Islet precursor cell (in vitro differentiated cells): ENCODE results near the gene EPB41L4B.
A peak's percentile ranks its signal among the peaks of the same experiment; 100 is the strongest.

ENCODE experiments used
- DNase-seq: peaks from one replicate; pipeline ENCODE4 v3.0.0-alpha.2; 2018

The EPB41L4B gene

DNA sequence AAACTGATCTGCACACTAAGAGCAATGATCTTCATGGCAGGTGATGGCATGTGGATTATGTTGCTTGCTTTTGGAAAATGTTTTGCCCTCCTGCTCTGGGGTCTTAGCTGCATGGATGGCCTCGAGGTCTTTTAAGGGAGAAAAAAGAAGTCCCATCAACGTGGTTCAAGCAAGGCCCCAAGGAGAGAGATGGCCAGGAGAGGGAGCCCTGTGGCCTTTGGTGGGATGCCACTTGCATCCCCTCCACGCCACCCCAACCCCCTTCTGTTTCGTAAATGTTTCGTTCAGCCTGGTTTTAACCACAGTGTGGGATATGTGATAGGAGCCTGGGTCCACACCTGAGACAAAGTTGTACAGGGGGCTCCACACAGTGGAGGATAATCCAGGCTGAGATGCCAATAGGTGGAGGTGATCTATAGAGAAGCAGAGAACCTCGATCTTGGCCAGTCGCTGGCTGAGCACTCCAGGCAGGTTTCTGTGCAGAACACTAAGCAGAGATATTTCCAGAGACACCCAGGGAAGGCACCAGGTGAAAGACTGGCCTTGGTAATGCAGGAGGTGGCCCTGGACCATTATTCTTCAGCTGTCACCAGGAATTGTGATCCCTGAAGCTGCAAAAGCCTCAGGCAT is 128.0 kb downstream of the EPB41L4B start:
- DNase-seq: no peak

DNA sequence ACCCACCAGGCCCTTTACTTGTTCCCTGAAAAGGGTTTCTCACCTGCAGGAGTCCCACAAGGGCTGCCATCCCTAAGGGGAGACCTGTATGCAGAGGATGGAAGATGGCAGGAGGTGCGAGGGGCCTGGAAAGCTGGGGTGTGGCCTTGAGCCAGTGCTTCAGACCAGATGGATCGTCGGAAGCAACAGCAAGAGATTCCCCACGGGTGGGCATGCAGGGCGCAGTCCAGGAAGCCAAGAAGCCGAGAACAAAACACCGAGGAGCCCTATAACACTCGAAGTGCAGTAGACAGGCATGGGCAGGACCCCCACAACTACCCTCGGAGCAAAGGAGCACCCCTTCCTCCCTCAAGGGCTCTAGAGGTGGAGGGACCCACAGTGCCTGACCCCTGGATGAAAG is 129.1 kb downstream of the EPB41L4B start:
- DNase-seq: no peak

- DNase-seq: no peak
Observed at GRCh38 chr9:109190151-109190550, 130.7 kb downstream of the EPB41L4B start.

GRCh38 chr9:109186857-109187520 is 133.9 kb downstream of the EPB41L4B start:
- DNase-seq: no peak

DNA sequence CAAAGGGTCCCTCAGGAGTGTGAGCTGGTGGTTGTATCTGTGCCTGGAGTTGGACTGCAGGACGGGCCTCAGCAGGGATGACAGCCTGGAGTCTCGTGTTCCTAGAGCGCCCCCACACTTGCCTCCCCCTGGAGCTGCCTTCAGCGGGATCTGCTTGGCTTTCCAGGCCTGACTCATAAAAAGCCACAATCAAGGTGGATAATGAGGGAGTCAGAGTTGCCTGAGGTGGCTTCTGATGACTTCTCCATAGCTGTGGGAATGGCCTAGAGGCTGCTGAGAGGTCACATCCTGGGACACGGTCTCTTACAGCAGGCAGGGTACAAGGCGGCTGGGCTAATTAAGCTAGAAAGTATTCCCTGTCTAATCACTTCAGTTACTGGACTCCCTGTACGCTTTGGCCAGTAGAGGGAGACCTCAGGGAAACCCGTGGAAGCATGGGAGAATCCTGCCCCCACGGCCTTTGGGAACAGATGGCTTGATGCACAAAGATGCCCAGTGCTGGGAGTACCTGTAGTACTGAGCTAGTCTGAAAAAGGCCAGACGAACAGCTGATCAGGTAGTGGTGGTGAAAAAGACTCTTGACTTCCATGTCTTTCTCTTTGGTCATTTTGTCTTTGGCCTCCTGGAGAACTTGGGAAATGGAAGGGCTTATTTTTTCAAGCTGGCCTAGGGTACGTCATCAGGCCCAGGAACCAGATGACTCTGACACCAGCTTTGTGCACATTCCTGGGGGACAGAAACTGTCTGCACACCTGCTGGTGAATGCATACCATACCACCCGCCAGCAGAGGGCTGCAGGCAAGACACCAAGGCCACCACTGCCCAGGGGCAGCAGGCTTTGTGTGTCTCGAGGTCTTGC is 137.7 kb downstream of the EPB41L4B start:
- DNase-seq: peak; percentile 79

DNA sequence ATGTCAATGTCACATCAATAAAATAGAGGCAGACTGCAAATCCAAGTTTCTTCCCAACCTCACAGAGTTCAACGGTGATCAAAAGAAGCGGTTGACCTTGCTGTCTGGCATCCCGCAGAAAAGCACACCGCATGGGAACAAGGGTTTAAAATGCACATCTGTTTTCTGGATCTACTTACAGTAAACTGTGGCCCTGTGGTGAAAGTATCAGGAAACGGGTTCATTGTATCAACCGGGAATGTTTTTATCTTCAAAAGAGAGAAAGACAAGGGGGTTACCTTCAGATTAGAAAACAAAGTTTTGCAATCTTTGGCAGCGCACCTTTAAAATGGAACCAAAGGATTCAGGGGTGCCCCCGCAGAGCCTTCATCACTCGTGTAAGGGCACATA is 138.3 kb downstream of the EPB41L4B start:
- DNase-seq: no peak

DNA sequence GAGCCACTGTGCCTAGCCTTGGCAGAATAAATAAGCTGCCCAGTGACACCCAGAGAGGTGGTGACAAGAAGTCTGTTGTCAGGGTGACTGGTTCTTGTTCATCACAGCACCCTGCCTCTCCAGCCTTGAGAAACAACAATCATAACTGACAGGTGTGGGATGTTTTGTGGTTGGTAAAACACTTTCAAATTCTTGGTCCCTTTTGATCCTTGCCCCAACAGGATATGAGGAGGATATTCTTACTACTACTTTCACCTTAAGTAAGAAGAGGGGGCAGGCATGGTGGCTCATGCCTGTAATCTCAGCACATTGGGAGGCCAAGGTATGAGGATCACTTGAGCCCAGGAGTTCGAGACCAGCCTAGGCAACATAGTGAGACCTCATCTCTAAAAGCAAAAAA is 139.6 kb downstream of the EPB41L4B start:
- DNase-seq: no peak

GRCh38 chr9:109179801-109180523 is 140.9 kb downstream of the EPB41L4B start:
- no peak for DNase-seq

GRCh38 chr9:109176963-109177362 is 143.9 kb downstream of the EPB41L4B start:
- no peak for DNase-seq

- peak; percentile 87 for DNase-seq
Observed at GRCh38 chr9:109176386-109176785, 144.5 kb downstream of the EPB41L4B start.

DNA sequence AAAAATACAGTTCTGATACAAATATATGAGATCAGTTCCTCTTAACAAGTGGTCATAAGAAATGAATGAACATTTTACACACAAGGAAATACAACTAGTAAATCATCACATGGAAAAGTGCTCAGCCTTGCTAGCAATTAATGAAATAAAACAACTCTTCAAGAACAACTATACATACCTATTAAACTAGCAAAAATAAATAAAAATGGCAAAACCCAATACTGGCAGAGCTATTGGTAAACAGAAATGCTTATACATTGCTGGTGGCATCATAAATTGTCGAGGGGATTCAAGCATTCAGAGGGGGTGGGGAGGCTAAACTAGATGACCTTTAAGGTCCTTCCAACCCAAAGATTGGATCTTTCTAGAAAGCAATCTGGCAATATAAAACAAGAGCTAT is 147.9 kb downstream of the EPB41L4B start:
- DNase-seq: no peak

DNA sequence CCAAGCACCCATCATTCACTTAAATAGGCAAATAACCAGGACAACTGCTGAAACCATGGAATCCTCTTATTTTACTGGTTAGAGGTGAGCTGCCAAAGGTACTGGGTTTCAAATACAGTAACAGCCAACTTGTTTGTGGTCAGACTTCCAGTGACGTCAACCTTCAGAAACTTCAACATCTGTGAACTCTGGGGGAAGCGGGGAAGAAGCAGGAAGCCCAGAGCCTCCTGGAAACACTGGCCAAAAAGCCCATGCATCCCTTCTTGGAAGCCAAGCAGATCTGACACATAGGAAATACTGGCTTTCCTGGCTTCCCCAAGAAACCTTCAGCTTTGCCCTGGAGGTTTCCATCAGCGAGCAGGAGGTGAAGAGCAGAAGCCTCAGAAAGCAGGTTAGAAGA is 148.9 kb downstream of the EPB41L4B start:
- DNase-seq: no peak

- no peak for DNase-seq
Observed at GRCh38 chr9:109168170-109168569, 152.7 kb downstream of the EPB41L4B start.

- DNase-seq: no peak
Observed at GRCh38 chr9:109167716-109168115, 153.1 kb downstream of the EPB41L4B start.

- peak; percentile 57 for DNase-seq
Observed at GRCh38 chr9:109166771-109167601, 153.9 kb downstream of the EPB41L4B start, which contains the start of gene FRRS1L. Gene FRRS1L, minus strand, starts transcription at chr9:109167249. Its CDS starts 111 bp downstream, at chr9:109167138.

- DNase-seq: no peak
Observed at GRCh38 chr9:109166171-109166770, 154.6 kb downstream of the EPB41L4B start.

DNA sequence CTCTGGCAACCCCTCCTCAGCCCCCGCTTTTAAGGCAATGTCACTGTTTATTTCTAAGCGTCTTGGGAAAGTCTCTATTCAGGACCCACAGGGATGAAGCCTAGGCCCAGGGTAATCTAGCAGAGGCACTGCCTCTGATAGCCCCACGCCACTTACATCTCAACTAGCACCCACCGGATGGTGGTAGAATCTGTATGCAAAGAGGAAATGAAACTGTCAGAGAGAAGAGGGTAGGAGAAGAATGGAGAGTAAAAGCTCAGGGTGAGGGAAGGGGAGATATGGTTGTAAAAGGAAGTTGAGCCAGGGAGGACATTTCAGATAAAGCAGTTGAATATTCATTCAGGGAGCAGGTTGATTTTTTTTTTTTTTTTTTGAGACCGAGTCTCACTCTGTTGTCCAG is 156.8 kb downstream of the EPB41L4B start:
- DNase-seq: no peak

- no peak for DNase-seq
Observed at GRCh38 chr9:109163194-109163593, 157.7 kb downstream of the EPB41L4B start.

DNA sequence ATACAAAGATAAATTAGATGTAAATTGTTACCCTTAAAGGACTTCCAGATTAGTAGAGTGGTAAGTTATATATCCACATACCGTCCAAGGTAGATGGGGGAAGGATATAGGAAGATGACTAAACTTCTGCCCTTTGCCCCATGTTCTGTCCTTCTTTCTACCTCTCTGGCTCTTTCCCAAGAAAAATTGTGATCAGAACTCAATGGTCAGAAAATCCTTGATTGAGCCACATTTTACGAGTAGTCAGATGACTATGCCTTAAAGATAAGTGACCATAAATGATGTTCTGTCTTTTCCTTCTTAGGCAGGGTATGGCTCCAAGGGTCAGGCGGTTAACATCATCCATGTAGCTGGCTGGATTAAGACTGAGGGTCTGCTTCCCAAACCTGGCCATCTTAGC is 158.2 kb downstream of the EPB41L4B start:
- no peak for DNase-seq

DNA sequence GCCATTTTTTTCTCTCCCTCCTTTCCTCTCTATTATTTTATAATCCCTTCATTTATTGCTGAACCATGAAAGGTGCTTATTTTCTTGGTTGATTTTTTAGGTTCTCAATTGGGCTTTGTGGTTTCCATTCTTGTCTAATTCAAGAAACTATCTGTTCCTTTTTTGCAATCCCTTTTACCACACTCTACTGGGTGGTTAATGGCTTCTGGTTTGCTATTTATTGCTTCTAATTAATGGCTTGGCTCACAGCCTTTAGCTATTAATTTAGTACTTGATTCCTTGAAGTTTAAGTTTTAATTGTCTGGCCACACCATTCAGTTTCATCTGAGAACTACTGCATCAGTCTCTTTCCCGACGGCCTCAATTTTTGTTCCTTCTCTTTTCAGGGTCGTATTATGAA is 159.4 kb downstream of the EPB41L4B start:
- DNase-seq: no peak

GRCh38 chr9:109159583-109159982 is 161.3 kb downstream of the EPB41L4B start:
- DNase-seq: no peak

- DNase-seq: no peak
Observed at GRCh38 chr9:109158651-109159050, 162.2 kb downstream of the EPB41L4B start.
